HepG2 (cell line): Measurements from ENCODE around the gene MDP1. TPM values are rescaled to one million over a fixed set of nuclear protein-coding genes. Genes with fewer than 3 reads are reported as not detected.

ENCODE experiments used
- AGO1 ChIP-seq: fragments of 200-400 bp; formaldehyde crosslinking; IDR thresholded peaks from 2 replicates; pipeline ENCODE4 v1.6.1; 2017; ENCODE audit warnings: mild to moderate bottlenecking, low read depth, low read length, moderate library complexity; ENCODE audit not compliant: poor library complexity, severe bottlenecking
- HNRNPUL1 ChIP-seq: fragments of 200-400 bp; formaldehyde crosslinking; IDR thresholded peaks from 2 replicates; pipeline ENCODE4 v1.6.1; 2017; ENCODE audit warnings: low read depth, mild to moderate bottlenecking, low read length, moderate library complexity
- KIAA2018 ChIP-seq: sonication (generic); formaldehyde crosslinking; IDR thresholded peaks from 2 replicates; pipeline ENCODE4 v1.5.0; 2020; ENCODE audit warnings: mild to moderate bottlenecking, missing genetic modification reagents, borderline replicate concordance
- MAX ChIP-seq: IDR thresholded peaks from 2 replicates; pipeline ENCODE4 v1.6.1; 2012; ENCODE audit warnings: inconsistent platforms
- MLLT10 ChIP-seq: sonication (generic); formaldehyde crosslinking; IDR thresholded peaks from 2 replicates; pipeline ENCODE4 v1.4.0; 2020; ENCODE audit warnings: missing genetic modification reagents
- NFYB ChIP-seq: sonication (generic); formaldehyde crosslinking; IDR thresholded peaks from 2 replicates; pipeline ENCODE4 v1.4.0; 2020; ENCODE audit warnings: missing genetic modification reagents
- RARA ChIP-seq: IDR thresholded peaks from 2 replicates; pipeline ENCODE4 v1.6.1; 2016; ENCODE audit warnings: missing genetic modification reagents, missing compliant biosample characterization
- SOX13 ChIP-seq, 3 experiments: fragments of 450-650 bp in 1 of 3; sonication (generic) in 1 of 3; formaldehyde crosslinking in 1 of 3; IDR thresholded peaks in 2 of 3; conservative IDR thresholded peaks in 1 of 3; 2 replicates each; pipeline versions ENCODE4 v1.5.0 to v1.6.1; 2016 to 2020; ENCODE audit warnings: antibody characterized with exemption in 1 of 3, mild to moderate bottlenecking in 1 of 3, missing compliant biosample characterization in 1 of 3, missing genetic modification reagents in 1 of 3, moderate library complexity in 1 of 3
- SP1 ChIP-seq, 2 experiments: fragments of 450-650 bp in 1 of 2; sonication (generic) in 1 of 2; formaldehyde crosslinking in 1 of 2; IDR thresholded peaks; 2 replicates each; pipeline versions ENCODE4 v1.4.0 to v1.6.1; 2016 to 2020; ENCODE audit warnings: missing genetic modification reagents in 1 of 2
- ZC3H4 ChIP-seq: sonication (generic); formaldehyde crosslinking; IDR thresholded peaks from 2 replicates; pipeline ENCODE4 v1.4.0; 2020; ENCODE audit warnings: missing genetic modification reagents, borderline replicate concordance
- ZKSCAN5 ChIP-seq: sonication (generic); formaldehyde crosslinking; IDR thresholded peaks from 2 replicates; pipeline ENCODE4 v1.5.1; 2020; ENCODE audit warnings: mild to moderate bottlenecking, missing genetic modification reagents
- ZNF17 ChIP-seq: sonication (generic); formaldehyde crosslinking; IDR thresholded peaks from 2 replicates; pipeline ENCODE4 v1.5.0; 2020; ENCODE audit warnings: mild to moderate bottlenecking, missing genetic modification reagents
- ZNF24 ChIP-seq: fragments of 450-650 bp; IDR thresholded peaks from 2 replicates; pipeline ENCODE4 v1.6.1; 2017; ENCODE audit warnings: antibody characterized with exemption, mild to moderate bottlenecking
- ZNF577 ChIP-seq: sonication (generic); formaldehyde crosslinking; IDR thresholded peaks from 2 replicates; pipeline ENCODE4 v1.4.0; 2020; ENCODE audit warnings: mild to moderate bottlenecking, low read depth, missing genetic modification reagents, borderline replicate concordance
- ZNF607 ChIP-seq: sonication (generic); formaldehyde crosslinking; IDR thresholded peaks from 2 replicates; pipeline ENCODE4 v1.5.1; 2020; ENCODE audit warnings: missing genetic modification reagents, mild to moderate bottlenecking, borderline replicate concordance
- ZNF766 ChIP-seq: sonication (generic); formaldehyde crosslinking; IDR thresholded peaks from 2 replicates; pipeline ENCODE4 v1.5.0; 2020; ENCODE audit warnings: missing genetic modification reagents, borderline replicate concordance
- ZSCAN22 ChIP-seq: sonication (generic); formaldehyde crosslinking; IDR thresholded peaks from 2 replicates; pipeline ENCODE4 v1.4.0; 2020; ENCODE audit warnings: mild to moderate bottlenecking, missing genetic modification reagents
- polyA plus RNA-seq, 8 experiments: library from polyadenylated mRNA; depleted of rRNA in 3 of 8; stranded (reverse) in 7 of 8; unstranded in 1 of 8; fragments of >200 nt; fragmentation: Illumina TruSeq in 4 of 8; extraction: Trizol in 4 of 8; gene quantifications; 2 replicates each; pipeline versions ENCODE4 v1.2.1 to v1.2.3, GENCODE V29; 2011 to 2016; ENCODE audit warnings: low read depth in 4 of 8, missing spikeins in 1 of 8, mixed read lengths in 1 of 8; ENCODE audit not compliant: insufficient read depth in 1 of 8
- total RNA-seq, 5 experiments: library from RNA; depleted of rRNA; stranded (reverse); fragments of >200 nt; fragmentation: Illumina TruSeq; extraction: Trizol; gene quantifications; 2 replicates each; pipeline ENCODE4 v1.2.3, GENCODE V29; 2016; ENCODE audit warnings: low read depth in 1 of 5

MDP1 gene
- total and polyA plus RNA-seq, 2 of the 13 experiments (the other 11 are each of a cell fraction or from before 2014, with no cell fraction given) = 44.1 to 48.7 TPM

GRCh38 chr14:24232645-24233537 is 17.0 kb upstream of the MDP1 start, which contains the start of gene GMPR2 (continued):
- TF ChIP-seq KIAA2018 (CRISPR knock-in tag) (0 out of 2 replicates have a peak, but pooled peaks have one; percentile 32), ZNF607 (peak; percentile 52; the same call in 1 of the 2 replicates), AGO1 (no peak), ZNF24 (peak; percentile 64), ZNF17 (CRISPR knock-in tag) (no peak), SP1 (IDR thresholded peaks at IDR 0.05) (no peak), SP1 (CRISPR knock-in tag; IDR thresholded peaks at IDR 0.05) (no peak), MAX (no peak), RARA (CRISPR knock-in tag) (no peak; the same call in none of the 2 replicates), ZNF766 (CRISPR knock-in tag) (peak; percentile 83; the same call in 1 of the 2 replicates), SOX13 (IDR thresholded peaks at IDR 0.05) (no peak), SOX13 (CRISPR knock-in tag; conservative IDR thresholded peaks at IDR 0.05 in 1 of 2, IDR thresholded peaks at IDR 0.05 in 1 of 2) (peak in 1 of 2 experiments; percentile 45; a peak in 2 of 4 replicates), HNRNPUL1 (no peak), ZKSCAN5 (CRISPR knock-in tag) (peak; percentile 5; the same call in 1 of the 2 replicates), MLLT10 (CRISPR knock-in tag) (no peak), ZC3H4 (CRISPR knock-in tag) (peak; percentile 64; the same call in 1 of the 2 replicates), ZNF577 (peak; percentile 53; the same call in 1 of the 2 replicates), ZSCAN22 (no peak; the same call in 1 of the 2 replicates), NFYB (CRISPR knock-in tag) (peak; percentile 3; the same call in 1 of the 2 replicates)
